ENCODE results near the gene PPIF. TPM values are rescaled to one million over a fixed set of nuclear protein-coding genes. Genes with fewer than 3 reads are reported as not detected.

The PPIF gene
- polyA plus RNA-seq, 6 donors from 2014 or later, result 9.5 to 16.1 (median 12.7) TPM

DNA sequence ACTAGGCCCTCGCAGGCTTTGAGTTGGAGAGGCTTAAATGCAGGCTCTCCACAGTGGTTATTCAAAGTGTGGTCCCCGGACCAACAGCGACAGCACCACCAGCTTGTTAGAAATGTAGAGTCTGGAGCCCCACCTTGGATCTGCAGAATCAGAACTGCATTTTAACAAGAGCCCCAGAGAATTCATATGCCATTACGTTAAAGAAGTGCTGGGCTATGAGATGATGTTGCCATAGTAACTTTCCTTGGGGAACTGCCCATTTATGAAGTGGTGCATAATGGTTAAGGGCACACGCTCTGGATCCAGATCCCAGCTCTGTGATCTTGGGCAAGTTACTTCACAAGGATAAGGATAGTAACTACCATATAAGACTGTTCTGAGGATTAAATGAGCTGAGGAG is 49.3 kb downstream of the PPIF start:
- no peak for DNase-seq

DNA sequence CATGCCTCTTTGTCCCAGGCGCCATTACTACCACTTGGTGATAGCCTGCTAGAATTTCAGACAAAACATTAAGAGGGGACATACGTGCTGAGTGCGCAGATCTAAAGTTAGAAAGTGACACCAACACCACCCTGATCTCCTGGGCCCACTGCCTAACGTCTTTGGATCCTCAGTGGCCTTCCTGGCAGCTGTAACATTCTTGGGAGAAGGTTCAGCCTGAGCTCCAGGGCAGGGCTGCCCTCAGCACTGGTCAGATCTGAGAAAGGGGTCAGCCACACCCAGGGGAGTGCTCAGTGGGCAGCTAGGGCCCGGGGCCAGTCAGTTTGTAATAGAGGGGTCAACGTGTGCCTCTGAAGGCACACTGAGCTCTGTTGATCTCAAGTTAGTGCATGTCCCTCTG is 49.8 kb downstream of the PPIF start:
- H3K27me3 Mint-ChIP-seq, result peaks cover 0 to 7% (median 0%) of the 10 kb centered on the region in 3 donors
- ATAC-seq (ENCODE audit: low read depth in 2 of 2), result no peak
- H3K36me3 Mint-ChIP-seq, result no peaks in the 10 kb centered on the region
- peaks cover 0 to 2% (median 0%) of the 10 kb centered on the region in 7 donors for H3K9me3 Mint-ChIP-seq
- H3K4me1 Mint-ChIP-seq, result peaks cover 0 to 1% (median 0%) of the 10 kb centered on the region in 3 donors
- H3K4me3 Mint-ChIP-seq, result no peak overlapping the region
- no peak overlapping the region for H3K27ac Mint-ChIP-seq
- no peak for DNase-seq

More for the DNA sequence above, 49.3 kb downstream of the PPIF start:
- Mint-ChIP-seq H3K4me3 (peak overlapping the region in 1 of 8 donors; percentile 23), H3K27me3 (peaks cover 0 to 7% (median 0%) of the 10 kb centered on the region in 3 donors), H3K9me3 (peaks cover 0 to 2% (median 0%) of the 10 kb centered on the region in 7 donors), H3K27ac (no peak overlapping the region), H3K4me1 (peaks cover 0 to 1% (median 0%) of the 10 kb centered on the region in 3 donors), H3K36me3 (no peaks in the 10 kb centered on the region)
- no peak for ATAC-seq (ENCODE audit: low read depth in 2 of 2)

DNA sequence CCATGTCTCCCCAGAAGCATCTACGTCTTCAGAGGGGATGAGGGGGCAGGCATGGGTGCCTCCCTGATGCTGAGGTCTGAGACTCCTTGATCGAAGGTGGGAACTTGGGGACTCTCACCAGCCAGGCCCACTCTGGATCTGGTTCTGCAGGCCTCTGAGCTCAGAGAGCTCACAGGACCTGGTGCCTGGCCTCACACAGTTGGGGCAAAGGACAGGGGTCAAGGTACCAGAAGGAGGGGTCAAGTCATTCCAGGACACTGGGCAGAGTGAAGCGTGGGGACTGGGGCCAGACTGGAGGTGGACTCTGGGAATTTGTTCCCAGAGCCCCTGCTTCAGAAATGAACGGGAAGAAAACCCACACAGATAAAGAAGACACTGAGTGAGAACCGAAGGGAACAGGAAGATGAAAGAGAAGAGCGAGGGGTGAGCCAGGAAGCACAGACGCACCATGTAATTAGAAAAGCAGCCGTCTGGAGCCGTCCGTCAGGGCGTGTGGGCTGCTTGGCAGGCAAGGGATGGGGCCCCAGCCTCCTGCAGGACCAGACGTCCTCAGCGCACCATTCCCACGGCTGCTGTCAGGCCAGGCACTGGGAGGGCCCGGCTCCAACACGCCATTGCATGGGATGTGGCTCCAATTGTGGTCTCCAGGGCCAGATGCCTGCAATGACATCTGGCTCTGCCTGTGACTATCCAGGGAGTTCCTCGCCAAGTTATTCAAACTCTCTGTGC is 50.5 kb downstream of the PPIF start:
- no peak for ATAC-seq (ENCODE audit: low read depth in 2 of 2)
- no peak for DNase-seq
- Mint-ChIP-seq H3K36me3 (no peaks in the 10 kb centered on the region), H3K4me3 (no peak overlapping the region), H3K27me3 (peaks cover 0 to 7% (median 0%) of the 10 kb centered on the region in 3 donors), H3K27ac (peak overlapping the region in 1 of 6 donors; percentile 78), H3K9me3 (peaks cover 0 to 2% (median 0%) of the 10 kb centered on the region in 7 donors), H3K4me1 (peaks cover 0 to 1% (median 0%) of the 10 kb centered on the region in 3 donors)

DNA sequence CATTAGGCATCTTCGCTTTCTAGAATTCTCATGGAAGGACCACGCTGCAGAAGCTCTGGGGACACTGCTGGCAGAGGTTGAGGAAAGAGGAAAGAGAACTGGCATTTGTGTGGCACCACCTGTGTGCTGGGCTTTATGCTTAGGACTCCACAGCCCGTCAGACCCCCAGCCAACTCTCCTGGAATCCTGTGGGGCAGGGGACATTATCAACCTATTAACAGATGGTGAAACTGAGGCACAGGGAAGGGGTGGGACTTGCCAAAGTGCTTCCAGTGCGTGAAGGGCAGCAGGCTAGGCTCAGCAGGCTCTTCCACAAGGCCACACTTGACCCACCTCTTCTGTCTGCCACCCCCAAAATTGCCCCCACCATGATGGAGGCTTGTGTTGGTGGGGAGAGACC is 51.4 kb downstream of the PPIF start:
- H3K36me3 Mint-ChIP-seq, result no peaks in the 10 kb centered on the region

DNA sequence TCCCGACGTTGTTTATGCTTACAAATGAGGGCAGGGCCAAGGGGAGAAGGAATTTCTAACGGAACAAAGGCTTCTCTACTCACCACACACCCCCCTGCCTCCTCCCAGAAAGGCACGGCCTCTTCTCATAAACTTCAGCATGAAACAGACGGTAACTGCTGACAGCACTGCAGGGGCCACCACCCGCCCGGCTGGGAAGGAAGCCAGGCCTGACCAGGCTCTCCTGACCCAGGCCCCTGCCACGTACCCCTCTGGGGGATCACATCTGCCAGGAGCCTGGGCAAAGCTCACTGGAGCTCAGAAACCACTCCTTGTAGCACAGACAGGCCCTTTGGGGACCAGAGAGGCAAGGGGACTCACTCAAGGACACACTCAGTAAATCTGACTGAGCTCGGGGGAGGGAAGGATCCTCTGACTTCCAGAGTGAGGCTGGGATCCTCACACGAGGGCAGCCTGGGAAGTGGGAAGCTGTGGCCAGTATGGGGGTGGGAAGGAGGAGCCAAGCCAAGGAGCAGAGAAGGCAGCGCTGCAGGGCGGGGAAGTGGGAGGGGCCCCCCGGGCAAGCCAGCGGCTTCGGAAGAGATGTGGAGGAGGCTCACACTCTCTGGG is 52.1 kb downstream of the PPIF start:
- peaks cover 0 to 4% (median 1%) of the 10 kb centered on the region in 3 donors for H3K4me1 Mint-ChIP-seq
- peaks cover 0 to 2% (median 0%) of the 10 kb centered on the region in 7 donors for H3K9me3 Mint-ChIP-seq
- no peak overlapping the region for H3K4me3 Mint-ChIP-seq
- no peaks in the 10 kb centered on the region for H3K36me3 Mint-ChIP-seq
- H3K27ac Mint-ChIP-seq, result peak overlapping the region in 1 of 6 donors; percentile 59
- no peak for ATAC-seq (ENCODE audit: low read depth in 2 of 2)
- peaks cover 4 to 23% (median 11%) of the 10 kb centered on the region in 3 donors for H3K27me3 Mint-ChIP-seq
- DNase-seq, result no peak

More for the DNA sequence above, 51.4 kb downstream of the PPIF start:
- Mint-ChIP-seq H3K9me3 (peaks cover 0 to 2% (median 0%) of the 10 kb centered on the region in 7 donors), H3K27me3 (peaks cover 4 to 17% (median 4%) of the 10 kb centered on the region in 3 donors), H3K27ac (no peak overlapping the region), H3K4me1 (peaks cover 0 to 1% (median under 1%) of the 10 kb centered on the region in 3 donors), H3K4me3 (no peak overlapping the region)
- DNase-seq (no peak), ATAC-seq (ENCODE audit: low read depth in 2 of 2) (no peak)

DNA sequence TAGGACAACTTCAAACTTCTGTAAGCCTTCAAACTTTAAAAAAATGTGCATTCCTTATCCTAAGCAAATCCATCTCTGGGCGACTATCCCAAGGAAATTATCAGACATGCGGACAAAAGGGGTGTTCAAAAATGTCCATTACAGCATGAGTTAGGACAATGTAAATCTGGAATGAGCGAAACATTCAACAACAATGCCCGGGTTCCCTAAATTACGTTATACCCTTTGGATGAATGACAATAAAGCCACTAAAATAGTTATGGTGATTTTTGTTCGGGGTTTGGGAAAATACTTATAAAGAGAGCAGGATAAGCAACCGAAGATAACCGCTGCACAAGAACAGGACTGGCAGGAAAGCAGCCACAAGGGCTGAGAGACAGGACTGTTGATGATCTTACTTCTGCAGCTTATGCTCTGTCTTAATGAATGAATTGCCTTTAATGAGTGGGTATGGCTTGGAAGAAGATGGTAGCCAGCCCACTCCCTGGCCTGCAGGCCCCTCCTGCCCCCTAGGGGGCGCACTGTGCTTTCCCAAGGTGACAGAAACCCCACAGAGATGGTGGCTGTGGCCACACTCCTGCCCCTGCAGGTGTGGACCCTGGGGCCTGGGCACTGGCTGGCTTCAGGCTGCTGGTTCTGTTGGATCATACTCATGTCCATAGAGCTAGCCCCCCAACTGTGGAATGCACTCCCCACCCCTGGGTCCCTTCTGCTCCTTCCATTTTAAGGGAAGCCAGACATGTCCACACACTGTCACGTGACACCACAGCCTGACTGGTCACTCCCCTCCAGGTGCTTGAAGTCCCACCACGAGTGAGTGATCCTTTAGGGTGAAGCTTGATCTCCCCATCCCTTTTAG is 53.1 kb downstream of the PPIF start:
- Mint-ChIP-seq H3K9me3 (peaks cover 0 to 2% (median 0%) of the 10 kb centered on the region in 7 donors), H3K4me1 (peaks cover 0 to 6% (median 1%) of the 10 kb centered on the region in 3 donors), H3K4me3 (no peak overlapping the region), H3K27me3 (peaks cover 9 to 34% (median 22%) of the 10 kb centered on the region in 3 donors), H3K36me3 (no peaks in the 10 kb centered on the region), H3K27ac (no peak overlapping the region)
- ATAC-seq (ENCODE audit: low read depth in 2 of 2) (no peak), DNase-seq (no peak)

DNA sequence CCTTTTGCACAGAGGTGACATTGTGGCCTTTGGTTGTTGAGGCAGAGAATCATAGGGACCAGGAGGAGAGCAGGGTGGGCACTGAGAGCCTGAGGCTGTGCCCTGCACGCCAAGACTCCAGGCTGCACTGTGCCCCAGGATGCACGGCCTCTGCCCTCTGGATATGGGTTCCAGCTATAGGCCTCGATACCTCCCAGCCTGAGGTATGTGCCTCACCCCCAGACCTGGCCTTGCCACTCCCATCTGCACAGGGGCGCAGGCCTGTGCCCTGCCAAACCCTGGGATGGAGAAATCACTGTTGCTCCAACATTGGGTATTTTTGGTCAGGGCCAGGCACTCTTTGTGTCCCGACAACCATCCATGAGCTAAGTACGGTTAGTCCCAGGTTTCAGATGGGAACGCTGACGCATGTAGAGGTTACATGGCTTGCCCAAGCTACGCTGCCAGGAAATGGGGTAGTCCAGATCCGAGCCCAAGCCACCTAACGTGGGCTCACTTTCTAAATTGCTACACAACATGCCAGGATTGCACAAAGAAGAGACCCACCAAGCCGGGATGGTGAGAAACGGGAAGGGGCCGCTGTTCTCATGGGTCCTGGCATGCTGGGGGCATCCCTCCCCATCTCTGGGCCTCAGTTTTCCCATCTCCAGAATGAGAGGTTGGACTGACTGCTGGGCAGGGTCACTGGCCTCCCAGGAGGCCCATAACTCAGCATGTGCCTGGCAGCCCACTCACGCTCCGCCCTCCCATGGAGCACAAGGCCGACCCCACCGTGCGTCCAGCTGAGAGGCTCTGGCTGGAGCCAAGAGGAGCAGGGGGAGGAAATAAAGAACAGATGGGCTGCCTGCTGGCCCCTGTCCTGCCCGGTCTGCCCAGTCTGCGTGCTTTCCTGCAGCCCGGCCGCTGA is 54.0 kb downstream of the PPIF start:
- ATAC-seq (ENCODE audit: low read depth in 2 of 2), result no peak
- H3K4me3 Mint-ChIP-seq, result no peak overlapping the region
- peak overlapping the region in 1 of 6 donors; percentile 33 for H3K27ac Mint-ChIP-seq
- H3K27me3 Mint-ChIP-seq, result peaks cover 9 to 40% (median 24%) of the 10 kb centered on the region in 3 donors
- no peaks in the 10 kb centered on the region for H3K9me3 Mint-ChIP-seq
- DNase-seq, result no peak
- peaks cover 0 to 6% (median 1%) of the 10 kb centered on the region in 3 donors for H3K4me1 Mint-ChIP-seq
- no peaks in the 10 kb centered on the region for H3K36me3 Mint-ChIP-seq

DNA sequence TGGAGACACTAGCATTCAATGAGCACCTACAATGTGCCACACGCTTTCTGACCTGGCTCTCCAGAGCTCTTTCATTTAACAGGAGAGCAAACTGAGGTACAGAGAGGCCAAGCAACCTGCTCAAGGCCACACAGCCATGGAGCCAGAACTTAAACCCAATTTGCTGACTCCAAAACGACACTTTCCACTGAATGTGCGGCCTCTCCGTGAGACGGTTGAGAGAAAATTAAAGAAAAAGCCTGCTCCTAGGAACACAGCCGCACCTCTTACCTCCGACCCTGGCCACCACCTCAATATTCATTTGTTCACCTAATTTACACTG is 55.3 kb downstream of the PPIF start:
- no peak overlapping the region for H3K4me3 Mint-ChIP-seq
- peaks cover 0 to 6% (median 6%) of the 10 kb centered on the region in 3 donors for H3K4me1 Mint-ChIP-seq
- H3K36me3 Mint-ChIP-seq, result no peaks in the 10 kb centered on the region
- H3K27me3 Mint-ChIP-seq, result peaks cover 9 to 40% (median 24%) of the 10 kb centered on the region in 3 donors
- no peaks in the 10 kb centered on the region for H3K9me3 Mint-ChIP-seq
- H3K27ac Mint-ChIP-seq, result no peak overlapping the region
- ATAC-seq (ENCODE audit: low read depth in 2 of 2) (no peak), DNase-seq (no peak)

DNA sequence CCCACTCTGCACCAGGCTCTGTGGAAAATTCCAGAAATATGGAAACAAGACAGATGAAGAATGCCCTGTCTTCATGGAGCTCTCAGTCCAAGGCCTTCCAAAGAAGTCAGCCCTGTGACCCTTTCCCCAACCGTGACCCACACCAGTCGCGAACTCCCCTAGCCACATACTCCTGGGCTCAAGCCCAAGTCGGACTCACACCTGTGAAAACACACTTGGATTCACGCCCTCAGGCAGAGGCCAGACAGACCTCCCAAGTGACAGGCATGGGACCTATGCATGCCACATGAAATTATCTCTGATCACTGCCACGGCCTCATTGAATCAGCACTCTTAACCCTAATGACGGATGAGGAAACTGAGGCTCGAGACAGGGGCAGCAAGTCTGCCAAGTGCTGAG is 55.7 kb downstream of the PPIF start:
- no peaks in the 10 kb centered on the region for H3K9me3 Mint-ChIP-seq
- H3K36me3 Mint-ChIP-seq, result no peaks in the 10 kb centered on the region
- H3K27ac Mint-ChIP-seq, result peak overlapping the region in 1 of 6 donors; percentile 89
- DNase-seq (no peak), ATAC-seq (ENCODE audit: low read depth in 2 of 2) (no peak)
- peaks cover 0 to 6% (median 6%) of the 10 kb centered on the region in 3 donors for H3K4me1 Mint-ChIP-seq
- H3K27me3 Mint-ChIP-seq, result peaks cover 9 to 40% (median 24%) of the 10 kb centered on the region in 3 donors
- peak overlapping the region in 1 of 8 donors; percentile 42 for H3K4me3 Mint-ChIP-seq

DNA sequence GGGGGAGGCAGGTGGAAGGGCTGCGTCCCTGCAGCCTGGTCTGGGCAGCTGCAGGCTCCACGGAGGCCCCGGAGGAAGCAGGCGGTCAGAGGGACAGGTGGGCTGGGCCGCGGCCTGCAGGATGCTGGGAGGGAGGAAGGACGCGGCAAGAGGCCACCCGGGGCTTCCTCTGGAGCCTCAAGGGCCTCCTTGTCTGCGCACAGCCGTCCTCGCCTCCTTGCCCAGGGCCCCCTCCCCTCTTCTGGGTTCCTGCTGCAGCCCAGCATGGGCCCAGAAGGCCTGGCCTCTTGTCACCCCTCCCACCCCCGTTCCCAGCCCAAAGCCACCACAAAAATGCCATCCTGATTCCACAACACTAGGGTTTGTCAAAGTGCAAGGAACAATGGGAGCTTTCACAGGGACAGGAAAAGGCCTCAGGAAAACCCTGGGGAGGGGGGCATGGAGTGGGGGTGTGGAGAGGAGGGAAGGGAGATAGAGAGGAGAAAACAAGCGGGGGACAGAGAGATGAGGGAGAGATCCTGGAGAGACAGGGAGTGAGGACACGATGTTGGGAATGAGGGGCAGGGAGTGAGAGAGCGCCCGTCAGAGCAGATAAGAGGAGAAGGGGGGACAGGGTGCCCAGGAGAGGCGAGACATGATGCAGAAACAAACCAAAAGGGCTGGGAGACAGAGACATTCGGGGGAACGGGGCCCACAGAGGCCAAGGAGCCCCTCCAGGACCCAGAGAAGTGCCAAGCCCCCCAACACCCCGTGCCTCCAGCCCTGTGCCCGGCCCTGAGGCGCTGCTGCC is 56.4 kb downstream of the PPIF start:
- Mint-ChIP-seq H3K4me3 (no peak overlapping the region), H3K27ac (no peak overlapping the region)
- no peak for DNase-seq

DNA sequence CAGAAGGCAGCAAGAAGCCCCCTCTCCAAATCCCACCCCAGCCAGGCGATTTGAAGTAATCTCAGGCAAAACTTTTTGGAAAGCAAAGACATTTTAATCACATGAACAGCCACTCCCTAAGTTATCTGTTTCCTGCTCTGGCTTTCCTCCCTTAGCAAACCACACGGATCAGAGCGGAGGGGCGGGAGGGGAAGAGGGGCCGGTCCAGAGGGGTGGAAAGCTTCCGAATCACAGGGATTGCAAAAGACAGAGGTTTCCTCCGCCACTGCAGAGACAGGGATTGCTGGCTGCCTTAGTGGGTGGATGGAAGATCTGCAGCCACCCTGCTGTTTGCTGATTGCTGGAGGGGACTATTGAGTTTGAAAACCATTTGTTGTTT is 57.0 kb downstream of the PPIF start:
- H3K27me3 Mint-ChIP-seq, result peaks cover 9 to 39% (median 24%) of the 10 kb centered on the region in 3 donors
- no peak overlapping the region for H3K4me3 Mint-ChIP-seq
- H3K9me3 Mint-ChIP-seq, result no peaks in the 10 kb centered on the region
- H3K27ac Mint-ChIP-seq, result no peak overlapping the region
- no peaks in the 10 kb centered on the region for H3K36me3 Mint-ChIP-seq
- DNase-seq (no peak), ATAC-seq (ENCODE audit: low read depth in 2 of 2) (no peak)
- H3K4me1 Mint-ChIP-seq, result peaks cover 0 to 6% (median 6%) of the 10 kb centered on the region in 3 donors

More for the DNA sequence above, 56.4 kb downstream of the PPIF start:
- ATAC-seq (ENCODE audit: low read depth in 2 of 2), result no peak
- Mint-ChIP-seq H3K36me3 (no peaks in the 10 kb centered on the region), H3K27me3 (peaks cover 9 to 40% (median 24%) of the 10 kb centered on the region in 3 donors), H3K9me3 (no peaks in the 10 kb centered on the region), H3K4me1 (peaks cover 0 to 6% (median 6%) of the 10 kb centered on the region in 3 donors)

DNA sequence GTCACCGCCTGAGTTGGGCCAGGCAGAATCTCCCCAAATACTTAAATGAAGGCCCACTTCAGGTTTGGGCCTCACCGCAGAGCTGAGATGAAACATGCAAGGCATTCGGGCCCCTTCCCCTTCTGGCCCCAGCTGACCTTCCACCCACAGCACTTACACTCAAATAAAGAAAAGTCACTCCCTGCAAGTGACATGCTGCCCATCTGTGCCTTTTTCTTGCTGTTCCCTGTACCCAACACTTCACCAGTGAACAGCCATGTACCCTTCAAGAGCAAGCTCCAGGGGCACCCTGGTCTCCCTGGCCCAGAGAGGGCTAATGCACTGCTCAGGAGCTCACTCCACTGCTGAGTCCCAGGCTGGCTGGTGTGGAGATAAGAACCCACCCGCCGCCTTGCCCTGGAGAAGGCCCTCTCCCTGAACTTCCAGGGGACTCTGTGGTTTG is 57.4 kb downstream of the PPIF start:
- Mint-ChIP-seq H3K27me3 (peaks cover 9 to 34% (median 24%) of the 10 kb centered on the region in 3 donors), H3K27ac (peak overlapping the region in 1 of 6 donors; percentile 40), H3K4me1 (peaks cover 0 to 6% (median 5%) of the 10 kb centered on the region in 3 donors), H3K9me3 (no peaks in the 10 kb centered on the region), H3K36me3 (no peaks in the 10 kb centered on the region), H3K4me3 (no peak overlapping the region)
- DNase-seq (no peak), ATAC-seq (ENCODE audit: low read depth in 2 of 2) (no peak)

All from naive B cell (primary cell).